Amniotic epithelial cell (primary cell): Measurements from ENCODE around the gene MX1.

Source experiments
- DNase-seq: peaks from one replicate; pipeline ENCODE4 v3.0.0-alpha.2; 2010; ENCODE audit warnings: low read depth

The MX1 gene

DNA sequence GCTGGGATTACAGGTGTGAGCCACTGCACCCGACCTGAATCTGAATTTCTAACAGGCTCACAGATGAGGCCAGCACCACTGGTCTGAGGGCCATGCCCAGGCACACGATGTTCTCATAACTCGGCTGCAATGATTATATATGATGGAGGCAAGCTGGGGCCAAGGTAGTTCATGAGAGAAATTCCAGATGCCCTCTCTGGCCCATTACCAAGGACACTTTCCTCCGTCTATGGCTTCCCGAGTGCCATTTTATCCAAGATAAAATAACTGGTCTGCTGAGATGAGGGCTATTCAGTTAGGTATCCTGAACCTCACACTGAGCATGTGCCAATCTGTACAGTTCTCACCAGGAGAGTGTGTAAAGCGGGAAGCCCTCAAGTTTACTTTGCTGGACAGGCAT lies 65.4 kb downstream of the MX1 start:
- no peak for DNase-seq

DNA sequence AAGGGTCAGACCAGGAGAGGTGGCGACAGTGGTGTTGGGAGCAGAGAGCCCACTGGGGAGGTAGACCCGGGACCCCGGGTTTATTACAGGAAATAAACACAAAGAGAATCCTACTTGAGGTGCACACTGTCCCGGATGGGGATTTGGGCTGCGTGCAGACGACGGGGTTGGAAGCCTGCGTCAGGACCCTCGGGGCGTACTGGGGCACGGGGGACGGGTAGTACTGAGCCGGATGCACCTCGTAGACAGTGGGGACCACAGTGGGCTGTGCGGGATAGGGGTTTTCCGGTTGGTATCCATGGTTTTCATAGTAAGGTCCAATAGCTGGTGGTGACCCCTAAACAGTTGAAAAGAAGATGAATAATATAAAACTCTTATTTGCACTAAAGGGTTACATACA lies 68.2 kb downstream of the MX1 start:
- no peak for DNase-seq

DNA sequence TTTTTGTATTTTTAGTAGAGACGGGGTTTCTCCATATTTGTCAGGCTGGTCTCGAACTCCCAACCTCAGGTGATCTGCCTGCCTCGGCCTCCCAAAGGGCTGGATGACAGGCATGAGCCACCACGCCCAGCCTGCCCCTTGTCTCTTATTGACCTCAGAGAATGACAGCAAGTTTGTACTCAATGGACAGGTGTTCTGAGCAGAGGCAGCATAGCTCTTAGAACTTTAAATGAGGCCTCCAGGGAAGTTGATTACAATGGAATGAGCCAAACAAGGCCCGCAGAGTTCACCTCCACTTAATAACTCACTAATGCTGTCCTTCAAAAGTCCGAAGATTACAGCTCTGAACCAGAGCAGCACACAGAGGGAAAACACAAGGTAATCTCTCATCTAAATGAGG lies 71.0 kb downstream of the MX1 start:
- DNase-seq, result no peak

DNA sequence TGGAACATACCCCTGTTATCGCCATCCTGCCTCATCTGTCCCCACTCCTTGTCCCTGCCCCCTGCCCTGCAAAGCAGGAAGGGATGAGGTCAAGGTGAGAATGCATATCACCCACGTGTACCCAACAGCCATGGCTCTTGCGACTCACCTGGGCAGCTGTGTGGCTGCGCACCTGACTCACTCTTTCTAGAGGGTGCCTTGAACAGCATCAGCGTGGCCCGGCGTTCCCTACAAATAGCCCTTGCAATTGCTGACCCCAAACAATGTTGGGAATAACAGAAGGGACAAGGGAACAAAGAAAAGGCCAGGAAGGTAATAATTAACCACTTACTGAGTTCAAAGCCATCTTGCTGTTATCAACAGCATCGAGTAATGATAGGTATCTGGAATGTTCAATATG lies 71.7 kb downstream of the MX1 start:
- DNase-seq, result no peak

DNA sequence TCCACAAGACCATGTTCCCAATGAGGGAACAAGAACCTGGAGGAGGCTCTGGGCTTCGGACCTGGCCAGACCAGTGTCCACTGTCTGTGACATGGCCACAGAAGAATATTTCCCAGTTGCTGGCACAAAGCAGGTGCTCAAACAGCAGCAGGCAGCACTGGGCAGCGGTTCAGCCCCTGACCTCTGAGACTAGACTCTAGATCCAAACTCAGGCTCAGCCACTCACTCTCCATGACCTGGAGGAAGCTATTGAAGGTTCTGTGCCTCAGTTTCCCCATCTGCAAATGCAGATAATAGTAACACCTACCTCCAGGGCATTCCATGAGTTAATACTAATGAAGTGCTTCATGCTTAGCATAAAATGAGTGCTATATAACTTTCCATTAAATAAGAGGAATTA lies 73.9 kb downstream of the MX1 start:
- no peak for DNase-seq

DNA sequence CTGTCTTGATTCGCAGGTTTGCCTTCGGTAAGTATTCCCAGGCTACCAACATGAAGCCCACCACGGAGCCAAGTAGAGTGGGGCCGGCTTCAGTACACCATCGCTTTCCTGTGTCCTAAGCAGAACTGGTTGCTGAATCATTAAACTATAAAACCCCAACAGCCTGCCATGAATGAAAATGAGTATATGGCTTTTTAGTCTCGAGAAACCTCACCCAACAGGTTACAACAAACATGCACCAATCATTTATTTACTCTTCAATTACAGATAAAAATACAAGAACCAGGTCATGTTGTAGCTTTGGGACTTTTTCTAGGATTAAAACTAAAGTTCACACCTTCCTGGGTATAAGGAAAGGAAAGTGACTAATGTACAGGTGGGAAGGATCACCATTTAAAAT lies 74.3 kb downstream of the MX1 start:
- no peak for DNase-seq

DNA sequence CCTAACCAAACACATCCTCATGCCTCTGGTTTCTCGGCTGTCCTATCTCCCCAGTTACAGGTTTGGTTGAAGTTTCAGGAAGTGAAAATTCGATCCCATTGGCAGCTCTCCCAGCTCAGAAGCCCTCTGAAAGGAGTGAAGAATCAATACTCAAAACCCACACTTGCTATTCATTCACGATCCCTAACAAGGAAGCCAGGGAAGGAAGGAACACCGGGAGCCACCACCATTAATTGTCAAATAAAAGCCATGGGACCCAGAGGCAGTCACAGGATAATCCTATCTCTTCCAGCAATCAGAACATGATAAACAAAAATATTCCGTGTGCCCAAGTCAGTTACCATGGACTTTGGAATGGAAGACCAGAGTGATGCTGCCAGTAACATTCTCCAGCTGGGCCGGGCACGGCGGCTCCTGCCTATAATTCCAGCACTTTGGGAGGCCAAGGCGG lies 74.9 kb downstream of the MX1 start:
- no peak for DNase-seq

DNA sequence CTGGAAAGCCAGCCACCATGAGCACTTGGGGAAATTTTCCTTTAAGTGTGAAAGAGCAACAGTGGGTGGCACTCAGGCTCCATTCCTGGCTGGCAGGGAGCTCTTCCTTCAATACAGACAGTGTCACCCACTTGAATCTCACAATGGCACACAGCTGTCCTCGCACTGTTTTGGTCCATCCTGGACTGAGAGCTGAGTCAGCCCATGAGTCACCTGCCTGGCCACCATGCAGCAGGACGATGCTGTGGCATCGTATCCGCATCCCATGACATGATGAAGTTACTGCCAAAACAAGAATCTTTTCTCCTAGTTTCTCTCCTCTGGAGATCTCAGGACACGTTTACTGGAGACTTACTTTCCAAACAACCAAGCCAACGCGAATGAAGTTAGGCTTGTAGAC lies 75.9 kb downstream of the MX1 start:
- DNase-seq, result no peak

DNA sequence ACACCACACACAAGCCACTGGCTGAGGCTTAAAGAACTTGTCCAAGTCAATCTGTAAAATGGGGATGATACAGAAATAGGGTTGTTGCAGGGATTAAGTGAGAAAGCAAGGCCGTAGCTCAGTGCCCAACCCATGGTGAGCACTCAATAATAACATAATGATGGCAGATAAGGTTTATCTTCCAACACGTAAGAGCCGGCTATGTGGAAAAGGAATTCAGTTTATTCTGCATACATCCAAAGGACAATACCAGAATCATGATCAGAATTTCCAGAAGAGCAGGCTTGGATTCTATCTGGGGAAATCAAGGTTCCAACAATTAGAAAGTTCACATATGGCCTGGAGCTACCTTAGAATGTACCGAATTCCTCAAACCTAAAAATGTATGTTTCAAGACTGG lies 77.3 kb downstream of the MX1 start:
- no peak for DNase-seq

DNA sequence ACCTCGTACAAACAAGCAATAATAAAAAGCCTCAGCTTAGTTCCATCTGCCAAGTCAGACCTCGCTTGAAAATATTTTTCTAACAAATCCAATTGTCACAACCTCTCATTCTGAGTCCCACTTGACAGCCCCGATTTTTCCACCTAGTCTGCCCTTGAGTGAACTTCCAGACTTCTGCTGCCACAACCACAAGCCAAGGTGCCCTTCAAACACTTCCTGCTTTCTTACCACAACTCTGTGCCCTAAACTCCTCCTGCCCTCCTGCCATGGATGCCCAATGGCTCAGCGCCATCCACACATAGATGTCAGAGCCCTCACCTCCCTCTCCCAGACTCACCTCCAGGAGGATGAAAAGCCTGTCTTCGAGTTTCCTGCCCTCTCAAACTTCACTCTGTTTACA lies 78.0 kb downstream of the MX1 start:
- DNase-seq, result no peak

DNA sequence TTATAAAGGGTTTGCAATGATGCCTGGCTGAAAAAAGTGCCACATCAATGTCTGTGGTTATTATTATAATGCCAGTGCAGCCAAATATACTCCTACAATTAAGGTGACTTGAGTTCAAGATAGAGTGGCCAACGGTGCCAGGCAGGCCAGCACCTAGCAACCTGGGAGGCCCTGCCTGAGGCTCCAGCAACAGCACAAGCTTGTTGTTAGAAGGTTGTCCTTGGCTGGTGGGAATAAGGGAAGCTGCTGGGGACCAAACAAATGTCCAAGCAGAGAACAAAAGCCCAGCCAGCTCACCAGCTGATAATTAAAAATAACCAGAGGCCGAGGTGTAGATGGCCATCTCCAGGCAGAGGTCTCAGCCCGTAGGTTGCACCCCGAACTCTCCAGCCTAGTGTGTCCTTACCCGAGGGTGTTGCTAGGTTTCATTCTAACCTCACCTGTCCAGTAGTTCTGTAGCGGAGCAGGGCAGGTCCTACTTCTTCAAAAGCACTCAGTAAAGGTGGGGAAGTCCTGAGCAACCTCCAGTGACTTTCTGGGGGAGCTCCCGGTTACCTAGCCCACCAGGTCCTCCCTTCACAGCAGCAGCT lies 80.1 kb downstream of the MX1 start:
- no peak for DNase-seq

DNA sequence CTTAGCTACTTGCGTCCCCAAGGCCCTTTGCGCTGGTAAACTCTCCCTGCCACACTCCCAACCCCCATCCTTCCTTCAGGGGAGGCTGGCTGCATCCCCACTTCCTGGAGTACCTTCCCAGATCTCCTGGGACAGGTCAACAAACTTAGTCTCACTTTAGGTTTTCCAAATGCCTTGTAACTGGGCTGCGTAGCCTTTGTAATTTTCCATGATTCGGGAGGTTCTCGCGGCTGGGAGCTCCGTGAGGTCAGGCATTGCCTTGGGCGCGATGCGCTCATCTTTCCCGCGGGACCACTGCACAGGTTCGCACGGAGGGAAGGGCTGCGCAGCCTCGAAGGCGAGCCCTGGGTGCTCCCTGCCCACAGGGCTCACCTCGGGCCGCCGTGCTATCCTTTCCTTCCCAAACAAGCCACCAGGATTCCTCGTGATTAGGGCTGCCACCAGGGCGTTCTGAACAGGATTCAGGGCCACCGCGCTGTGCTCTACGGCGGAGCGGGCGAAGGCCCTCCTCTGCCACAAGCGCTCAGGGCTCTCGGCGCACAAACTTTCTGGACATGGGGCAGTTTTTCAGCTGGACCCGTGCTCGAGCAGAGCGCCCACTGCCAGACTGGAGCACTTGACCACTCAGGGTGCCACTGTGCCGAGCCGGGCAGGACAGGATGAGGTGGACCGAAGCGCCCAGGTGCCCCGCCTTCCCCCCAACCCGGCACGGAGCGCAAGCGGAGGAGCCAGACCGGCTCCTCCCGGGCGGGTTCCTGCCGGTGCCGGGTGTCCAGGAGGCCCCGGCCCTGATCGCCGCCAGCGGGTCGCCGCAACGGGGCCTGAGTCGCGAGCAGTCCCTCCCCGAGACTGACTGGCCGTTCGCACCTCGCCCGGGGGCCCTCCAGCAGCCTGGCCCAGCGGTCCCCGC lies 80.8 kb downstream of the MX1 start:
- DNase-seq, result no peak

DNA sequence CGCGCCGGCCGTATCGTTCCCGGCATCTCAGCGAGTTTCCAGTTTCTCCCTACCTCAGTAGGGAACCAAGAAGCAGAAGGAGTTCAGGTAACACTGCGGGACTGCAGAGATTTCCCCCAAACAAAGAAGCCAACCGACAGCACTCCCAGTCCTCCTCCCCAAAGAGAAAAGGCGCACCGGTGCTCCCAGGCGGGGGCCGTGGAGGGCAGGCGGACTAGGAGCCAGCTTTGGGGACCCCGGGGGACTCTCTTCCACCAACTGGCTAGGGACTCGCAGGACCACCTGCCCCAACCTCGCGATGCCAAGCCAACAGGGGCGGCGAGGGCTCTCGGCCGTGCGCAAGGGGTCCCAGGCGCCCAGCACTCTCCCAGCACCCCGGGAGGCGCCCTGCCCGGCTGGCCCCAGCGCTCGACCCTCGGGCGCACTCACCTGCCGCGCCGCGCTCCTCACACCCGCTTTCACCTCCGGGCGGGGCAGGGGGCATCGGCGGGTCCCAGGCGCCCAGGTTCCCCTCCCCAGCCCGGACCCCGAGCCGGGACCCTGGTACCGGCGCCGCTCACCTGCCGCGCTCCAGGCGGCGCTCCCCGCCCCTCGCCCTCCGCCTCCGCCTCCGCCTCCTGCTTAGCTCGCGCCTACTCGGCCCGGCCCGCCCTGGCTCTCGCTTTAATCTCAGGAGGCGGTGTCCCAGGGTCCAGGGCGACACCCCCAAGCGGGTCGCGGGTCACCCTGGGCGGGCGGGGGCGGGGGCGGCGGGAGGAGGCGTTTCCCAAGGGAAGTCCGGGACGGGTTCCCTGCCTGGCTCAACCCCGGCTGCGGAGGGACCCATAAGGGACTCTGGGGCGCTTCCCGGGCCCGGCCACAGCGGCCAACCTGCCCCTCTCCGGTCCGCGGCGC lies 81.7 kb downstream of the MX1 start, which contains the start of gene TMPRSS2:
TMPRSS2 (minus strand) TSS at position 638 of the 894 bp plus-strand sequence. CDS start 10,025 bp downstream, outside the sequence.
- DNase-seq, result no peak

DNA sequence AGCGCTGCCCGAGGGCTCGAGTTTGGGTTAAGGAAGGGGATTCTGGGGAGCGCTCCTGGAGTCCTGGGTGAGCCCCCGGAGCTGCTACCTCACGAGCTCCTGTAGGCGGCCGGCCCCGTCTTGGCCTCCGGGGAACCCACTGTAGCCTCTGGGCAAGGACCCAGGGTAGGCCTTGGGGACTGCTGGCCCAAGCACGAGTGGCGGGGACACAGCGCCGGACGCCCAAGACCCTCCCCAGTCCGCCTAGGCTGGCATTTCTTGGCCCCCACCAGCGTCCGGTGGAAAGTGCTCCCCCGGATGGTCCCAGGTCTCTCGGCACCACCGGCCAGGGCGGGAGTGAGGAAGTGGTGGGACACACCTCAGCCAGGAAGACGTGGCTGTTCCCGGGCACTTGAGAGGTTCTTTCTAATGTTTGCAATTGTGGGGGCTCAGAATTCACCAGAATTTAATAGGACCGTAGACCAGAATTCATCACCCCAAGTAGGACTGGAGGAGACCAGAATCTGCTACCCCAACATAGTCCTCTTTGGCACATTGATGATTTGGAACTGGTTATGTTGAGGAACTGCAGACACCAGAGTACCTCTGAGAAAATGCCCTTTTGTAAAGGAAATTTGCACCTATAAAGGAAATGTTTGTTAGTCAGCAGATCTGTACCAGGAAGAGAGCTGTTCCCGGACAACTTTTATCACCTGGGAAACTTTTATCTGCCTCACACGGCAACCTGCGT lies 82.5 kb downstream of the MX1 start:
- DNase-seq, result no peak
